ENCODE results near the gene PP2D1.

PP2D1 gene

GRCh38 chr3:19937459-19938294 lies 74.4 kb downstream of the PP2D1 start:
- no peak overlapping the region for H3K4me3 ChIP-seq (ENCODE audit: low read length)
- DNase-seq (ENCODE audit: low read depth), result peak; percentile 2
- no peak for TF ChIP-seq CTCF (IDR thresholded peaks at IDR 0.05; ENCODE audit: insufficient read depth, low read depth, low read length, missing control alignments)
